Uterus (tissue), 4 donors: ENCODE results near the gene HEXA. TPM values are rescaled to one million over a fixed set of nuclear protein-coding genes. Genes with fewer than 3 reads are reported as not detected.

Experiments
- DNase-seq, 2 donors: peaks; one replicate each; pipeline ENCODE4 v3.0.0-alpha.2; 2019 to 2020
- H3K27ac ChIP-seq, 2 donors: fragments of 200-600 bp; sonication (generic); 1 replicate in 1 of 2; 2 replicates in 1 of 2; pipeline ENCODE4 v1.5.1; 2016 to 2018
- H3K27me3 ChIP-seq, 2 donors: fragments of 200-600 bp; sonication (generic); one replicate each; pipeline ENCODE4 v1.5.1; 2018 to 2019; ENCODE audit warnings: control low read depth in 1 of 2
- H3K36me3 ChIP-seq, 2 donors: fragments of 200-600 bp; sonication (generic); one replicate each; pipeline ENCODE4 v1.5.1; 2019; ENCODE audit warnings: control low read depth in 1 of 2
- H3K4me1 ChIP-seq, 2 donors: fragments of 200-600 bp; sonication (generic); one replicate each; pipeline ENCODE4 v1.5.1; 2018 to 2019; ENCODE audit warnings: control low read depth in 1 of 2
- H3K4me3 ChIP-seq, 2 donors: fragments of 200-600 bp; sonication (generic); 1 replicate in 1 of 2; 2 replicates in 1 of 2; pipeline ENCODE4 v1.5.1; 2018 to 2019; ENCODE audit warnings: mild to moderate bottlenecking in 1 of 2
- H3K9me3 ChIP-seq, 2 donors: fragments of 200-600 bp; sonication (generic); one replicate each; pipeline ENCODE4 v1.5.1; 2019; ENCODE audit warnings: control low read depth in 1 of 2
- POLR2A ChIP-seq, 2 donors: fragments of 450-650 bp; IDR thresholded peaks; one replicate each; pipeline ENCODE4 v1.6.1; 2016; ENCODE audit warnings: antibody characterized with exemption in 2 of 2, mild to moderate bottlenecking in 1 of 2, moderate library complexity in 1 of 2
- intact Hi-C: fragments of 100-400 bp; cut with DNase I; formaldehyde crosslinking; loops from one replicate; pipeline ENCODE4 v1.15.1; 2023; ENCODE audit warnings: low total_unique reads
- total RNA-seq, 4 donors: library from RNA; depleted of rRNA in 3 of 4; stranded (reverse); fragments of >200 nt in 3 of 4; gene quantifications; one replicate each; pipeline versions ENCODE4 v1.1.0 to v1.2.4, GENCODE V29; 2014 to 2023
- TF ChIP-seq, protein P1 (sequence below), 4 experiments: fragments of 200-600 bp in 2 of 4; fragments of 450-650 bp in 2 of 4; sonication (generic) in 2 of 4; IDR thresholded peaks; one replicate each; pipeline ENCODE4 v1.5.1; 2016 to 2019; ENCODE audit warnings: antibody characterized with exemption in 4 of 4, mild to moderate bottlenecking in 2 of 4, moderate library complexity in 1 of 4
- donor health status: DM: yes; HTN: yes; CAD: no.

Gene HEXA
- total RNA-seq, 4 donors from 2014 or later, result 14.9 to 86.0 (median 52.9) TPM

DNA sequence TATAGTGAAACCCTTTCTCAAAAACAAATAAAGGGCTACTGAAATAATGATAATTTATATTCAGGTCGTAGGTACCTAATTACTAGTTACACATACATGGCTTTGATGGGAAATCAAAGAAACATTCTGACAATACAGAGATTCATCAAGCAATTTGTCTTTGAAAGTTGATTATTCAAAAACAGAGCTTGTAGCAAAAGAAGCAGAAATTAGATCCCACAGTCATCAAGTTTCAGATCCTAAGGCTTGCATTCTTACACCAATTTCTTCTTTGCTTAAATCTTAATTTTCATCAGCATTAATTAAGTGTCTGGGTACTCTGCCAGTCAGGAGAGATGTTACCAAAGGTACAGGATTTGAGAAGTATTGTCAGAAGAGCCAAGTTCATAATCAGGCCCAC lies 1.5 kb upstream of the HEXA start:
- intact Hi-C loops, result no loop called here
- Histone ChIP-seq H3K4me1 (peaks cover 0 to 15% of the 10 kb centered on the region in 2 donors), H3K9me3 (no peaks in the 10 kb centered on the region), H3K36me3 (no peaks in the 10 kb centered on the region), H3K4me3 (no peak overlapping the region), H3K27ac (no peak overlapping the region), H3K27me3 (no peaks in the 10 kb centered on the region)
- no peak for TF ChIP-seq POLR2A (IDR thresholded peaks at IDR 0.05)
- TF ChIP-seq, protein P1, sequence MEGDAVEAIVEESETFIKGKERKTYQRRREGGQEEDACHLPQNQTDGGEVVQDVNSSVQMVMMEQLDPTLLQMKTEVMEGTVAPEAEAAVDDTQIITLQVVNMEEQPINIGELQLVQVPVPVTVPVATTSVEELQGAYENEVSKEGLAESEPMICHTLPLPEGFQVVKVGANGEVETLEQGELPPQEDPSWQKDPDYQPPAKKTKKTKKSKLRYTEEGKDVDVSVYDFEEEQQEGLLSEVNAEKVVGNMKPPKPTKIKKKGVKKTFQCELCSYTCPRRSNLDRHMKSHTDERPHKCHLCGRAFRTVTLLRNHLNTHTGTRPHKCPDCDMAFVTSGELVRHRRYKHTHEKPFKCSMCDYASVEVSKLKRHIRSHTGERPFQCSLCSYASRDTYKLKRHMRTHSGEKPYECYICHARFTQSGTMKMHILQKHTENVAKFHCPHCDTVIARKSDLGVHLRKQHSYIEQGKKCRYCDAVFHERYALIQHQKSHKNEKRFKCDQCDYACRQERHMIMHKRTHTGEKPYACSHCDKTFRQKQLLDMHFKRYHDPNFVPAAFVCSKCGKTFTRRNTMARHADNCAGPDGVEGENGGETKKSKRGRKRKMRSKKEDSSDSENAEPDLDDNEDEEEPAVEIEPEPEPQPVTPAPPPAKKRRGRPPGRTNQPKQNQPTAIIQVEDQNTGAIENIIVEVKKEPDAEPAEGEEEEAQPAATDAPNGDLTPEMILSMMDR (IDR thresholded peaks at IDR 0.05), result no peak
- no peak for DNase-seq

DNA sequence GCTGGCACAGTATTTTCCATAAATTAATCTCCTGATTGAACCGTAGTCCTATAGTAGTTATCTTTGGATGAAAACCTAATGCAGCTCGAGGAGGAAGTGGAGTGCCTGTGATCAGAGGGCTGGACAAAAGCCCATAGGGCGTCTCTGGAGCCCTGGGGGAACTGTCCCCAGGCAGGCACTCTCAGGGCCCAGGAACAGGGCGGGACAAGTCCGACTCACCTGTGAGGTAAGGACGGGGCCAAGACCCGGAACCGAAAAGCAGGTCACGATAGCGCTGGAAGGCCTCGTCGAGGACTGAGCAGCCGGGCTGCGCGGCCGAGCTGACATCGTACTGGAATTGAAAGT lies 341 bp downstream of the HEXA start:
- H3K4me3 ChIP-seq, result peak overlapping the region; percentile 69 to 80
- peak overlapping the region; percentile 83 to 85 for H3K27ac ChIP-seq
- no peaks in the 10 kb centered on the region for H3K36me3 ChIP-seq
- intact Hi-C loops, result no loop called here
- TF ChIP-seq, protein P1 (IDR thresholded peaks at IDR 0.05), result no peak
- no peak for TF ChIP-seq POLR2A (IDR thresholded peaks at IDR 0.05)
- H3K27me3 ChIP-seq, result no peaks in the 10 kb centered on the region
- no peak for DNase-seq
- no peaks in the 10 kb centered on the region for H3K9me3 ChIP-seq
- H3K4me1 ChIP-seq, result peaks cover 0 to 15% of the 10 kb centered on the region in 2 donors

DNA sequence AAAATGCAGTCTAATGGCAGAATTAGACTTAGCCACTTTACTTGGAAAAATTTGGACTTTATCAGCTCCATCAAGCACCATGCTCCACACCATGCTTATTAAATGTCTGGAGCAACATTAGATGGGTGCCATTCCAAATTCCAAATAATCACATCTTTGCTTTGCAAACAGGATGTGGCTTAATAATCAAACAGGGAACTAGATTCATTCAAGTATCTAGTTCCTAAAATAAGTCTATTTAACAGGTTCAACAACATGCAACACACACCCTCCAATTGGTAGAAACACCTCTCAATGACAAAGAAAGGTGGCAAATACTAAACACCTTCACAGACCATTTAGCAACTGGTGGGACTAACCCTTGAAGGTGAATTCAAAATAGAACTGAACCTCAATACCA lies 3.5 kb downstream of the HEXA start:
- no peaks in the 10 kb centered on the region for H3K9me3 ChIP-seq
- TF ChIP-seq, protein P1 (IDR thresholded peaks at IDR 0.05), result no peak
- TF ChIP-seq POLR2A (IDR thresholded peaks at IDR 0.05), result no peak
- no peak for DNase-seq
- H3K27me3 ChIP-seq, result no peaks in the 10 kb centered on the region
- no peak overlapping the region for H3K4me3 ChIP-seq
- H3K36me3 ChIP-seq, result no peaks in the 10 kb centered on the region
- intact Hi-C loops, result no loop called here
- peaks cover 0 to 15% of the 10 kb centered on the region in 2 donors for H3K4me1 ChIP-seq
- H3K27ac ChIP-seq, result no peak overlapping the region

DNA sequence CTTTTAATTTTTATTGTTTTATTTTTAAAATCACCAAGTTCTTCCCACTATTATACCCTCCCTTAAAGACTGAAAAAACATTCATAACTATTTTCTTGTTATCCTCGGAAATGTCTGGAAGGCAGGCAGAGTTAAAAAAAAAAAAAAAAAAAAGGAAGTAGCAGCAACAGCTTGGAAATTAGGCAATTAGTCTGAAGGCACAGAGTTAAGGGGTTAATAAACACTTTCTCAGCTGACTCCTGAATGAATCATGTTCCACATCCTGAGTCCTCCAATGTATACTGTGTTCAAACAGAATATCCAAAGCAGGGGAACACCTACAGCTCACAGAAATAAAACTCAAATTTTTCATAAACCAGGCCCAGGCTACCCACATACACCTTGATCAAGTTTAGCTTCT lies 5.8 kb downstream of the HEXA start:
- H3K4me3 ChIP-seq, result no peak overlapping the region
- H3K27ac ChIP-seq, result no peak overlapping the region
- no peaks in the 10 kb centered on the region for H3K27me3 ChIP-seq
- intact Hi-C loops, result no loop called here
- TF ChIP-seq, protein P1 (IDR thresholded peaks at IDR 0.05), result no peak
- TF ChIP-seq POLR2A (IDR thresholded peaks at IDR 0.05), result no peak
- H3K9me3 ChIP-seq, result no peaks in the 10 kb centered on the region
- DNase-seq, result no peak
- no peaks in the 10 kb centered on the region for H3K36me3 ChIP-seq
- H3K4me1 ChIP-seq, result peaks cover 0 to 6% of the 10 kb centered on the region in 2 donors

DNA sequence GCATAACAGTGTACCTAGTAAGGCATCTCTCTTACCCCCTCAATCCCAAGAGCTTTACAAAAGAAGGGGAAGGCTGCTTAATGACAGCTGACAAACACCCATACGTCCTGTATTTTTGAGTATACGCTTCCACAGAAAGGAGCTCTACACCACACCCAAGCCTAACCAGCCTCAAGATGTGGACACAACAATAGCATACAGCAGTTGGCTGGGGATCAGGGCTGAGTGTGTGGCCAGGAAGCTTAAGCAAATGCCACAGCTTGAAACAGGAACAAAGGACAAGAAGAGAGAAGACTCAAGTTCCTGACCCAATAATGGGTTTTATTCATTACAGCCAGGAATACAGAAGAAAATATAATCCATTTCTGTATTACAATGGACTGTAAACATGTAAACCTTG lies 6.9 kb downstream of the HEXA start:
- Histone ChIP-seq H3K27ac (no peak overlapping the region), H3K4me1 (peaks cover 0 to 6% of the 10 kb centered on the region in 2 donors), H3K4me3 (no peak overlapping the region), H3K36me3 (no peaks in the 10 kb centered on the region), H3K27me3 (no peaks in the 10 kb centered on the region), H3K9me3 (no peaks in the 10 kb centered on the region)
- intact Hi-C loops, result no loop called here
- TF ChIP-seq, protein P1 (IDR thresholded peaks at IDR 0.05), result no peak
- DNase-seq, result no peak
